NCI-H2081 (cell line): ENCODE data around the gene PEX11G.

Source experiments
- DNase-seq, 2 experiments: peaks; one replicate each; lab custom pipeline; 2025; lab: John Stamatoyannopoulos, UW

The PEX11G gene

DNA sequence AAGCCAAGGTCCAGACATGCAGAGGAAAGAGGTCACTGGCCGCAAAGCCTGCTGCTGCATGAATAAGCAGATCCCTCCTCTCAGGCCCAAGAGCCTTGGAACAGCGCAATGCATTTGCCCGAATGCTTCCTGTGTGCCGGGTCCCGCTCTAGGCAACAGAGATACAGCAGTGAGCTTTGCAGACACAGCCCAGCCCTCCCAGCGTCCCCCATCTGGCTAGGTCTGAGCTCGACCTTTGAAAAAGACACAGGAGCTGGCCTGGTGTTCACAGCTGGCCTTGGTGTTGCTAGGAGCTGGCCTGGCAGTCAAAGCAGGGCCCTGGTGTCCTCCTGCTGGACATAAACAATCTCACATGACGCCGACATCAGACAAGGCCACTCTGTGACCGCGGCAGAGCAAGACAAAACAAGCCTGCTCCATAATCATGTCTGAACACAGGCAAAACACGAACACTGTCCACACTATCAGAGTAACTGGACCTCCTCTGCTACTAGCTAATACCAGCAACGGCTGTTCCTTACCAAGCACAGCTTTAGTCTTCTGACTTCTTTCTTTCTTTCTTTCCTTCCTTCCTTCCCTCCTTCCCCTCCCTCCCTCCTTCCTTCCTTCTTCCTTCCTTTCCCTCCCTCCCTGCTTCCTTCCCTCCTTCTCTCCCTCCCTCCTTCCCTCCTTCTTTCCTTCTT is 5.7 kb upstream of the PEX11G start:
- DNase-seq, result no peak

GRCh38 chr19:7492558-7492957 is 3.7 kb upstream of the PEX11G start:
- no peak for DNase-seq

- DNase-seq, result no peak
Observed at GRCh38 chr19:7492142-7492541, 3.3 kb upstream of the PEX11G start.

- no peak for DNase-seq
Observed at GRCh38 chr19:7489609-7490044, 792 bp upstream of the PEX11G start.

GRCh38 chr19:7486923-7487322 is 1.9 kb downstream of the PEX11G start:
- DNase-seq, result no peak

DNA sequence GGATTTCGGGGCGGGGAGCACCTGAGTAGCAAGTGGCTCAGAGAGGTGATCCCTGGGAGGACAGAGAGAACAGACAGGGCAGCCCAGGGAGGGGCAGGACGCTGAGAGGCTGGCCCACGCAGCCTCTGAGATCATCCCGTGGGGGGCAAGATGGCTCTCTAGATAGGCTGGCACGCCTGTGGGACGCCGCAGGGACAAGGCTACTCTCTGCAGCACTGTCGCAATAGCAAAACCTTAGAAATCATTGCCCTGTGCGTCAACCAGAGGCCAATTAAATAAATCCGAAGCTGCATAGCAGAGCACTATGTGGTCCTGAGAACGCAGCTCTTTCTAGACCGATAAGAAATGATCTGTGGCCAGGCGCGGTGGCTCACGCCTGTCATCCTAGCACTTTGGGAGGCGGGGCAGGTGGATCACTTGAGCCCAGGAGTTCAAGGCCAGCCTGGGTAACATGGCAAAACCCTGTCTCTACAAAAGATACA is 5.1 kb downstream of the PEX11G start:
- no peak for DNase-seq

DNA sequence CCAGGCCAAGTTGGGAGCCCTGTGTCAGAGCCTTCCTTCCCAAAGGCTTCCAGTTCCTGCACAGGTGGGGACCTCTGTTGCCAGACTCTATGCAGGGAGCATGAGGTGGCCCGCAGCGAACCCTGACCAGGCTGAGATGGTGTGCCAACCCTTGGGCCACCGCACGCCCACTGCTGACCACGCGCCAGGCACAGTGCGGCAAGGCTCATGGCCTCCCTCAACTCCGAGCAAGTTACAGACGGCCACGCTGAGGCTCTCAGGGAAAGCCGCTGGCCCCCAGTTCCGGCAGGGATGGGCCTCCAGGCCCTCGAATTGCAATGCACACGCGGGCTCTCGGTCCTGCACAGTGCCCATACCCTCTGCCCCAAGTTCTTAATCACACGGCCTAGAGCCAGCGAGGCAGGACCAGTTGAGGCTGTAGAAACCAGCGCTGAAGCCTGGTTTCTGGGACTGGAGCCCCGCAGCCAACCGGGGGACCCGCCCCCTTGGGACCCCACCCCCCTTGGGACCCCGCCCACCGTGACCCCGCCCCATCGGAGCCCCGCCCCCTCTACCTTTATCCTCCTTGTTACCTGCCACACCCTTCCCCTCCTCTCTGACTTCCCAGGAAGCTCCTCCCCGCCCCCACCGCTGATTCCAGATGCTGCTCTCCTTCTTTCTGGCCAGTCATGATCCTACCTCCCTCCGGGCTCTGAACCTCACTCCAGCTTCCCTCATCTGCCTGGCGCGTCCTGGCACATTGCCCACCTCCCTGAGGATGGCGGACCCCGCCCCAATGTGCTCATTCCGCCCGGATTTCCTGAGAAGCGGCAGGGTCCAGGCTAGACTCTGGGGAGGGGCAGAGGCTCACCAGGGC is 6.0 kb downstream of the PEX11G start:
- no peak for DNase-seq

DNA sequence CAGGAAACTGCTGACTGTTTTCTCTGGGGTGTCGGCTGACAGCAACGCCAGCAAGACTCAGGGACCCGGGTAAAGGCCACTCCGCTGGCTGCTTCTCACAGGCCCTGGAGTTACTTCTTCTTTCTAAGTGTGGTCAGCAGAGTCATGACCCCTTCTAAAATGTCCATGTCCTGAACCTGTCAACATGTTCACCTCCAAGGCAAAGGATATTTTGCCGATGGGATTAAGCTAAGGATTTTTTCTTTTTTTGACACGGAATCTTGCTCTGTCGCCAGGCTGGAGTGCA is 7.9 kb downstream of the PEX11G start:
- DNase-seq, result no peak

- no peak for DNase-seq
Observed at GRCh38 chr19:7480222-7480969, 8.4 kb downstream of the PEX11G start.

- DNase-seq, result no peak
Observed at GRCh38 chr19:7478843-7479227, 10.0 kb downstream of the PEX11G start.

DNA sequence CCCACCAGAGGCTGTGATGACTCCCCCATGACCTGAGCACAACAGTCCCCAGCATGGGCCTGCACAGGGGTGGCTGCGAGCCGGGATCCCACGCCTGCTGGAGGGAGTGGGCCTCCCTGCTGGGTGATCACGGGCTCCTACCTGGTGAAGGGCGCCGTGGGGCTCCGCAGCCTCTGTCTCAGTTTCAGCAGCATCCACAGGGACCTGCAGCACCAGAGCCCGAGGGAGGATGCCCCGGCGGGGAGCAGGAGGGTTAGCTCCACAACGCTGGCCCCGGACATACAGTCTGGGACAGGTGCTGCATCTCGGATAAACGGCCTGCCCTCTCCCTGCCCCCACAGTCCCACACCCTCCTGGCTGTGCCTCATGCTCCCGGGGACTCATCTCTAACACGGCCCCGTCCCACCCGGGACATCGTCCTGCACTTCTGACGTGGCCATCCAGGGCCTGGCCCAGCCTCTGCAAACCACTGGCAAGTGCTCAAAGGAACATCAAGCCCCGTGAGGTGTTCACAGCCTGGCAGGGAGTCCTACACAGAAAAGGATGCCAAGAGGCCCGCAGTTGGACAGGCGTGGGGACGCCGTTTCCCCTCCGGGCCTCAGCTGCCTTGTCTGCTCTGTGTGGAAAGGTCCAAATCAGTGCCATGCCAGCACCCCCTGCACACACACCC is 10.5 kb downstream of the PEX11G start:
- no peak for DNase-seq

DNA sequence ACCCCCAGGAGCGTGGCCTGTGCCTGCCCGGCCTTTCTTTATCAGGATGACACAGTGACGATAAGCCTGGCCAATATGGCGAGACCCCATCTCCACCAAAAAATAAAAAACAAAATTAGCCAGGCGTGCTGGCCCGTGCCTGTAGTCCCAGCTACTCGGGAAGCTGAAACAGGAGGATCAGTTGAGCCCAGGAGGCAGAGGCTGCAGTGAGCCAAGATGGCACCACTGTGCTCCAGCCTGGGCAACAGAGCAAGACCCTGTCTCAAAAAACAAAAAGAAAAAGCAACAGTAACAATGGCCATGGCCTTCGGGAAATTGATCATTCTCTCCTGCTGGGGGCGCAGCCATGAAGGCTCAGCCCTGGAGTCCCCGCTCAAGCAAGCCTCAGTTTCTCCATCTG is 11.1 kb downstream of the PEX11G start:
- DNase-seq, result no peak

GRCh38 chr19:7476777-7477494 is 11.9 kb downstream of the PEX11G start:
- DNase-seq, result no peak

GRCh38 chr19:7476241-7476640 is 12.6 kb downstream of the PEX11G start:
- DNase-seq, result no peak

DNA sequence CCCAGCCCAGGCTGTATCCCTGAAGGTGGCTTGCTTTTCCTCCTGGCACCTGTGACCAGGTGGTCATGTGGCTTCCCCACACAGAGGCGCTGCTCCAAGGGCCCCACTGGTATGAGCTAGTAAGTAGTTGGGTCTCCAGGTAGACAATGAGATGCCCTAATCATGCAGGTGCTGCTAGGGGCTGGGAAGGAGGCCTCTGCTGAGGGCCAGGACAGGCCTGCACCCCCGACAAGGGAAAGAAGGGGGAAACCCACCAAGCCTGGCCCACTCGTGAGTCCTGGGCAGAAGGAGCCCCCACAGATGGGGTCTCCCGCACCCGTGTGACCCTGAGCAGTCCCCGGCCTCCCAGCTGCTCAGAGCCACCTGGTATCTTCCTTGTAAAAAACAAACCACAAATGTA is 13.2 kb downstream of the PEX11G start:
- no peak for DNase-seq

- no peak for DNase-seq
Observed at GRCh38 chr19:7471696-7472615, 16.9 kb downstream of the PEX11G start.

DNA sequence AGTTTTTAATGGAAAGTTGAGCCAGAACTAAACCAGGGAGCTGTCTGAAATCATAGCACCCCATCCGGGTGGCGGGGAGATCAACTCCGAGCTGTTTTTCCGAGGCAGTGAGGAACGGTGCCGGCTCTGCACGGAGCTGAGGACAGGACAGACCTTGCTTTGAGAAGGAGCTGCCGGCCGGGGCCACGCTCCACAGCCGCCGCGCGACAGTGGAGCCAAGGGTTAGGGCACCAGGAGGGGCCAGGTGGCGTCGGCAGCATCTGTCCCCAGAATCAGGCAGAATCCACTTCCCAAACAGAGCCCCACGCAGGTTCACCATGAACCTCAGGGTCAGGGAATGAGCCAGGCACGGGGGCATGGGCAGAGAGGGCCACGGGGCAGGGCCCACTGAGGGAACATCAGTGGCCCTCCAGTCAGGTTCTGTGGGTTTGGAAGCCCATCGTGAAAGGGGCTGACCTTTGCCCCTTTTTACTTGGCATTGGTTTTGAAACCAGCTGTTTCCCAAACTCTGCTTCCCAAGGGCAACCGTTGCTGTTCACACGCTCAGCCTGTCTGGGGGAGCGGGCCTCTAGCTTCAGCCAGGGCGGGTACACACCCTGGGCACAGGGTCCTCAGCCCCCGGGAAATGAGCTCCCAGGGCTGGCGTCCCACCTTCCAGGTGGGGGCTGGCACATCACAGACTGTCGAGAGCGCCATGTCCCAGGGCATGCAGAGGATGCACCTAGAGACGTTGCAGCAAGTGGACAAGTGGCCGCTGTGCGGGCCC is 18.1 kb downstream of the PEX11G start:
- DNase-seq, result no peak

GRCh38 chr19:7469669-7470285 is 19.1 kb downstream of the PEX11G start:
- DNase-seq, result no peak

- no peak for DNase-seq
Observed at GRCh38 chr19:7468840-7469239, 20.0 kb downstream of the PEX11G start.
